Calu3 (cell line): ENCODE results near the gene PTPRN2. TPM values are rescaled to one million over a fixed set of nuclear protein-coding genes. Genes with fewer than 3 reads are reported as not detected.

Source experiments
- BruUV-seq: library from RNA; stranded (reverse); fragments of 400-500 nt; replicated peaks from 2 replicates; lab custom pipeline; 2021; lab: Mats Ljungman, UMichigan
- CTCF ChIA-PET: fragments of 300-600 bp; sonication (Branson Sonifier 250); formaldehyde crosslinking; loops from one replicate; lab custom pipeline; 2022; ENCODE audit warnings: antibody characterized with exemption; lab: Charles Lee
- DNase-seq: peaks from one replicate; pipeline ENCODE4 v3.0.0; 2022
- H3K27ac Mint-ChIP-seq: one replicate; pipeline ENCODE4 v1.8.0; 2022; ENCODE audit warnings: mixed read lengths; ENCODE audit not compliant: unreplicated experiment
- H3K27me3 Mint-ChIP-seq: one replicate; pipeline ENCODE4 v1.8.0; 2022; ENCODE audit warnings: mixed read lengths; ENCODE audit not compliant: unreplicated experiment
- H3K36me3 Mint-ChIP-seq: one replicate; pipeline ENCODE4 v1.8.0; 2022; ENCODE audit warnings: mild to moderate bottlenecking, moderate library complexity, mixed read lengths; ENCODE audit not compliant: insufficient read depth, unreplicated experiment
- H3K4me1 Mint-ChIP-seq: one replicate; pipeline ENCODE4 v1.8.0; 2022; ENCODE audit warnings: mild to moderate bottlenecking, low read depth, mixed read lengths; ENCODE audit not compliant: unreplicated experiment
- H3K4me3 Mint-ChIP-seq: one replicate; pipeline ENCODE4 v1.8.0; 2022; ENCODE audit warnings: mild to moderate bottlenecking, low read depth, moderate library complexity, mixed read lengths; ENCODE audit not compliant: unreplicated experiment
- H3K9me3 Mint-ChIP-seq: one replicate; pipeline ENCODE4 v1.8.0; 2022; ENCODE audit warnings: low read depth, mixed read lengths; ENCODE audit not compliant: unreplicated experiment
- CTCF ChIP-seq: fragments of 200-600 bp; IDR thresholded peaks from one replicate; pipeline ENCODE4 v1.8.0; 2022; ENCODE audit warnings: antibody characterized with exemption; ENCODE audit not compliant: unreplicated experiment
- intact Hi-C: fragments of 100-400 bp; cut with micrococcal nuclease; formaldehyde crosslinking; loops from one replicate; pipeline ENCODE4 v1.10.0; 2022; ENCODE audit not compliant: unreplicated experiment
- total RNA-seq: library from RNA; stranded (reverse); gene quantifications from 2 replicates; pipeline ENCODE4 v1.2.3, GENCODE V29; 2022

The PTPRN2 gene
- total RNA-seq, 1 experiment from 2014 or later = 2.0 TPM

DNA sequence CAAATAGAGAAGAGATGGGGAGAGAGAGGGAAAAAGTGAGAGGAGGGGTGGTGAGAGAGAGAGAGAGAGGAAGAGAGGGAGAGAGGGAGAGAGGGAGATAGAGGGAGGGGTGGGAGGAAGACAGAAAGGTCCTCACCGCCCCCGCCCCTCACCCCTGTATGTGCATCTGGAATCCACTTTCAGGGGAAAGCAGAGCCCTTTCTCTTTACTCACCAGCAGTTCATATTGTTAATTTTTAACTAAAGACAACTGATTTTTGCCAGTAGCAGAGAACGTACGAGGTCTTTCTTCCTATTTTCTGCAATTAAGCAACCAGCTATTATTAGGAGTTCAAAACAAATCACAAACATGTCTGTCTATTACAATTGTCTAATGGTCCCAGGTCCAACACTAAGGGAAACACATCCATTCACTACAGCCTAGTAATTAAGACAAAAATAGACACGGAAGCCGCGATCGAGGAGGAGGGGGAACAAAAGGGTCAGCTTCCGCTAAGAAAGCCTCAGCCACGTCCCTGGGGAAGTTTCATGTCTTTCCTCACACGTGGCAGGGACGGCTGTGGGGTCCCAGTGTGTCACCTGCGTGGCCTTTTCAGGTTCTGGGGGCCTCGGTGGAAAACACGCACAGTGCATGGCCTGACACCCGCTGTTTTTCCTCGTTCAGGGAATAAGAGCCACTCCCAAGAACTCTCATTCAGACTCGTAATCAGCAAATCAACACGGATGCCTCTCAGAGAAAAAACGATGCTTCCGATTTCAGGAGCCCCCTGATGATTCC is 572.0 kb downstream of the PTPRN2 start:
- CTCF ChIA-PET = no interaction called here
- intact Hi-C loops = no loop called here
- BruUV-seq = no TSS peak
- H3K4me3 Mint-ChIP-seq = no peak overlapping the region
- H3K27me3 Mint-ChIP-seq = no peaks in the 10 kb centered on the region
- no peaks in the 10 kb centered on the region for H3K9me3 Mint-ChIP-seq
- DNase-seq = no peak
- H3K4me1 Mint-ChIP-seq = no peaks in the 10 kb centered on the region
- no peaks in the 10 kb centered on the region for H3K36me3 Mint-ChIP-seq
- TF ChIP-seq CTCF = no peak
- H3K27ac Mint-ChIP-seq = no peak overlapping the region

DNA sequence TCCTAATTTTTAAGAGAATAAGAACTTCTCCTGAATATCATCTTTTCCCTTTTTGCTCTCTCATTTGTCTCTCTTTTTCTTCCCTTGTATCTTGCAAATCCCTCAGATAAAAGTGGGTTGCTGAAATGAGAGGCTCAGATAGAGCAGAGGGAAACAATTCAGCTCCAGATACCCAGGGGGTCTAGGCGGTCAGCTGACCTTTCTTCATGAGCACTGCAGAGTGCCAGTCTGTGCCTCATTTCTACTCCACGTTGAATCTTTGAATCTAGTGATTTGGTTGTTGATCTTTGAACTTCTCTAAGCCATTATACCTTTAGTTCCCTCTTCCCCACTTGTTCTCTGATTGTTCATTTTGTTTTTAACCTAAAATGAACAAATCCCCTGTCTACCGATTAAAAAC is 572.6 kb downstream of the PTPRN2 start:
- intact Hi-C loops = no loop called here
- Mint-ChIP-seq H3K4me3 (no peak overlapping the region), H3K36me3 (no peaks in the 10 kb centered on the region), H3K27ac (no peak overlapping the region), H3K27me3 (no peaks in the 10 kb centered on the region), H3K4me1 (no peaks in the 10 kb centered on the region), H3K9me3 (no peaks in the 10 kb centered on the region)
- CTCF ChIA-PET = no interaction called here
- no peak for DNase-seq
- BruUV-seq = no TSS peak
- TF ChIP-seq CTCF = no peak

DNA sequence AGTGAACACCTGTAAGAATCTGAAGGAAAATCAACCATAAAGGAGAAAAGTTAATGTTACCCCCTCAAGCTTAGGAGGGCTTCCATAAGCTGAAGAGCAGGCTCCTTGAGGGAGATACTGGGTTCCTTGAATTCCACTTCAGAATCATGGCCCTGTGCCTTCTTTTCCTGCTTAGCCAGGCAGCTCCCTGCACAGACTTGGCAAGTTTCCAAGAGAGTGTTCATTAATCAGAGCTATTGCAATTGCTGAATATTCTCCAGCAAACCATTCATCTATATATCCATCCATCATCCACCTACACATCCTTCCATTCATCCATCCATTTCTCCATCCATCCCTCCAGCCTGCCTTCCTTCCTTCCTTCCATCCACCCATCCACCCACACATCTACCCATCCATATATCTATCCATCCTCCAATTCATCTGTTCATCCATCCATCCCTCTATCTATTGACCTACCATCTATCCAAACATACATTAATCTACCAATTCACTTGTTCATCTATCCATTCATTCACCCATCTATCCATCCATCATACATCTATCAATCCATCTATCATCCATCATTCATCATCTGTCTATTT is 574.4 kb downstream of the PTPRN2 start:
- BruUV-seq = no TSS peak
- H3K36me3 Mint-ChIP-seq = no peaks in the 10 kb centered on the region
- DNase-seq = no peak
- no peaks in the 10 kb centered on the region for H3K27me3 Mint-ChIP-seq
- intact Hi-C loops = no loop called here
- H3K4me1 Mint-ChIP-seq = no peaks in the 10 kb centered on the region
- H3K27ac Mint-ChIP-seq = no peak overlapping the region
- no peak for TF ChIP-seq CTCF
- CTCF ChIA-PET = no interaction called here
- peaks cover 8% of the 10 kb centered on the region for H3K9me3 Mint-ChIP-seq
- no peak overlapping the region for H3K4me3 Mint-ChIP-seq

GRCh38 chr7:158011941-158012340 is 575.7 kb downstream of the PTPRN2 start:
- peaks cover 8% of the 10 kb centered on the region for H3K9me3 Mint-ChIP-seq
- no peak for DNase-seq
- H3K4me3 Mint-ChIP-seq = no peak overlapping the region
- CTCF ChIA-PET = no interaction called here
- H3K27me3 Mint-ChIP-seq = no peaks in the 10 kb centered on the region
- BruUV-seq = no TSS peak
- no peaks in the 10 kb centered on the region for H3K4me1 Mint-ChIP-seq
- TF ChIP-seq CTCF = no peak
- no peak overlapping the region for H3K27ac Mint-ChIP-seq
- intact Hi-C loops = no loop called here
- H3K36me3 Mint-ChIP-seq = no peaks in the 10 kb centered on the region
